HepG2 (cell line): ENCODE data around the gene ASAP2. TPM values are rescaled to one million over a fixed set of nuclear protein-coding genes. Genes with fewer than 3 reads are reported as not detected.

Experiments
- ARHGAP35 ChIP-seq: sonication (generic); formaldehyde crosslinking; IDR thresholded peaks from 2 replicates; pipeline ENCODE4 v1.9.0; 2022; ENCODE audit warnings: mild to moderate bottlenecking, inconsistent platforms, moderate library complexity, missing genetic modification reagents, borderline replicate concordance
- ARNTL ChIP-seq: sonication (generic); formaldehyde crosslinking; IDR thresholded peaks from 2 replicates; pipeline ENCODE4 v1.4.0; 2020; ENCODE audit warnings: mild to moderate bottlenecking, missing genetic modification reagents
- ESRRA ChIP-seq: sonication (generic); formaldehyde crosslinking; IDR thresholded peaks from 2 replicates; pipeline ENCODE4 v1.5.1; 2020; ENCODE audit warnings: mild to moderate bottlenecking, low read depth, missing genetic modification reagents
- FOSL1 ChIP-seq: sonication (generic); formaldehyde crosslinking; IDR thresholded peaks from 2 replicates; pipeline ENCODE4 v1.9.0; 2021; ENCODE audit warnings: missing genetic modification reagents, borderline replicate concordance
- IRF1 ChIP-seq: sonication (generic); formaldehyde crosslinking; IDR thresholded peaks from 2 replicates; pipeline ENCODE4 v1.4.0; 2020; ENCODE audit warnings: low read depth, mild to moderate bottlenecking, missing genetic modification reagents
- NFKBIZ ChIP-seq: IDR thresholded peaks from 2 replicates; pipeline ENCODE4 v1.6.1; 2018; ENCODE audit warnings: missing genetic modification reagents, missing compliant biosample characterization
- RNF2 ChIP-seq: fragments of 450-650 bp; conservative IDR thresholded peaks from 2 replicates; pipeline ENCODE4 v1.6.1; 2016; ENCODE audit warnings: low read depth
- SIX4 ChIP-seq: sonication (generic); formaldehyde crosslinking; IDR thresholded peaks from 2 replicates; pipeline ENCODE4 v1.4.0; 2020; ENCODE audit warnings: missing genetic modification reagents
- SNAPC2 ChIP-seq: sonication (generic); formaldehyde crosslinking; IDR thresholded peaks from 2 replicates; pipeline ENCODE4 v1.8.1; 2022; ENCODE audit warnings: mild to moderate bottlenecking, missing genetic modification reagents
- STAG1 ChIP-seq: sonication (generic); formaldehyde crosslinking; IDR thresholded peaks from 2 replicates; pipeline ENCODE4 v1.4.0; 2020; ENCODE audit warnings: missing genetic modification reagents
- STAT5B ChIP-seq: sonication (generic); formaldehyde crosslinking; IDR thresholded peaks from 2 replicates; pipeline ENCODE4 v1.4.0; 2020; ENCODE audit warnings: missing genetic modification reagents
- TAF1 ChIP-seq: sonication (generic); formaldehyde crosslinking; IDR thresholded peaks from 2 replicates; pipeline ENCODE4 v1.4.0; 2020; ENCODE audit warnings: missing genetic modification reagents
- U2AF2 ChIP-seq: fragments of 200-400 bp; formaldehyde crosslinking; IDR thresholded peaks from 2 replicates; pipeline ENCODE4 v1.6.1; 2017; ENCODE audit warnings: low read depth, mild to moderate bottlenecking, low read length
- ZBTB38 ChIP-seq: sonication (generic); formaldehyde crosslinking; IDR thresholded peaks from 2 replicates; pipeline ENCODE4 v1.5.1; 2020; ENCODE audit warnings: mild to moderate bottlenecking, missing genetic modification reagents
- ZNF232 ChIP-seq: sonication (generic); formaldehyde crosslinking; IDR thresholded peaks from 2 replicates; pipeline ENCODE4 v1.4.0; 2020; ENCODE audit warnings: missing genetic modification reagents, borderline replicate concordance
- ZNF329 ChIP-seq: sonication (generic); formaldehyde crosslinking; IDR thresholded peaks from 2 replicates; pipeline ENCODE4 v1.9.0; 2021; ENCODE audit warnings: low read depth, mild to moderate bottlenecking, missing genetic modification reagents
- ZNF367 ChIP-seq: sonication (generic); formaldehyde crosslinking; IDR thresholded peaks from 2 replicates; pipeline ENCODE4 v1.4.0; 2020; ENCODE audit warnings: missing genetic modification reagents, borderline replicate concordance
- polyA plus RNA-seq, 8 experiments: library from polyadenylated mRNA; depleted of rRNA in 3 of 8; stranded (reverse) in 7 of 8; unstranded in 1 of 8; fragments of >200 nt; fragmentation: Illumina TruSeq in 4 of 8; extraction: Trizol in 4 of 8; gene quantifications; 2 replicates each; pipeline versions ENCODE4 v1.2.1 to v1.2.3, GENCODE V29; 2011 to 2016; ENCODE audit warnings: low read depth in 4 of 8, missing spikeins in 1 of 8, mixed read lengths in 1 of 8; ENCODE audit not compliant: insufficient read depth in 1 of 8
- total RNA-seq, 5 experiments: library from RNA; depleted of rRNA; stranded (reverse); fragments of >200 nt; fragmentation: Illumina TruSeq; extraction: Trizol; gene quantifications; 2 replicates each; pipeline ENCODE4 v1.2.3, GENCODE V29; 2016; ENCODE audit warnings: low read depth in 1 of 5
- TF ChIP-seq, protein P1 (sequence below): sonication (generic); formaldehyde crosslinking; IDR thresholded peaks from 2 replicates; pipeline ENCODE4 v1.8.0; 2022; ENCODE audit warnings: missing genetic modification reagents, low read depth, mild to moderate bottlenecking, borderline replicate concordance
- TF ChIP-seq, protein P2 (sequence below): sonication (generic); formaldehyde crosslinking; conservative IDR thresholded peaks from 2 replicates; pipeline ENCODE4 v1.8.0; 2022; ENCODE audit warnings: missing genetic modification reagents
- TF ChIP-seq, protein P3 (sequence below): IDR thresholded peaks from 2 replicates; pipeline ENCODE4 v1.6.1; 2016; ENCODE audit warnings: missing compliant biosample characterization, missing genetic modification reagents, borderline replicate concordance
- TF ChIP-seq, protein P4 (sequence below): sonication (generic); formaldehyde crosslinking; IDR thresholded peaks from 2 replicates; pipeline ENCODE4 v1.5.1; 2020; ENCODE audit warnings: mild to moderate bottlenecking, missing genetic modification reagents, moderate library complexity

The ASAP2 gene
- total and polyA plus RNA-seq, 2 of the 13 experiments (the other 11 are each of a cell fraction or from before 2014, with no cell fraction given), result 7.3 to 22.3 TPM

- TF ChIP-seq SNAPC2 (no peak), IRF1 (CRISPR knock-in tag) (no peak), SIX4 (CRISPR knock-in tag) (no peak), ZBTB38 (CRISPR knock-in tag) (peak; percentile 83; the same call in 1 of the 2 replicates), U2AF2 (no peak), STAT5B (no peak), ZNF367 (CRISPR knock-in tag) (peak; percentile 14; the same call in 1 of the 2 replicates), TAF1 (CRISPR knock-in tag) (peak; percentile 12; the same call in 1 of the 2 replicates), ARHGAP35 (CRISPR knock-in tag) (no peak), NFKBIZ (CRISPR knock-in tag) (no peak), STAG1 (peak; percentile 75), ARNTL (CRISPR knock-in tag) (no peak), RNF2 (peak; percentile 79), ZNF329 (CRISPR knock-in tag) (no peak), FOSL1 (CRISPR knock-in tag) (no peak), ESRRA (CRISPR knock-in tag) (no peak; the same call in 1 of the 2 replicates), ZNF232 (CRISPR knock-in tag) (no peak)
- TF ChIP-seq, protein P1, sequence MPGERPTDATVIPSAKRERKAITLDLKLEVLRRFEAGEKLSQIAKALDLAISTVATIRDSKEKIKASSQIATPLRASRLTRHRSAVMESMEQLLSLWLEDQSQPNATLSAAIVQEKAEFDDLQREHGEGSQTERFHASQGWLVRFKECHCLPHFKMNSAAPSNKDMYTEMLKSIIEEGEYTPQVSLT (CRISPR knock-in tag), result no peak
- TF ChIP-seq, protein P2, sequence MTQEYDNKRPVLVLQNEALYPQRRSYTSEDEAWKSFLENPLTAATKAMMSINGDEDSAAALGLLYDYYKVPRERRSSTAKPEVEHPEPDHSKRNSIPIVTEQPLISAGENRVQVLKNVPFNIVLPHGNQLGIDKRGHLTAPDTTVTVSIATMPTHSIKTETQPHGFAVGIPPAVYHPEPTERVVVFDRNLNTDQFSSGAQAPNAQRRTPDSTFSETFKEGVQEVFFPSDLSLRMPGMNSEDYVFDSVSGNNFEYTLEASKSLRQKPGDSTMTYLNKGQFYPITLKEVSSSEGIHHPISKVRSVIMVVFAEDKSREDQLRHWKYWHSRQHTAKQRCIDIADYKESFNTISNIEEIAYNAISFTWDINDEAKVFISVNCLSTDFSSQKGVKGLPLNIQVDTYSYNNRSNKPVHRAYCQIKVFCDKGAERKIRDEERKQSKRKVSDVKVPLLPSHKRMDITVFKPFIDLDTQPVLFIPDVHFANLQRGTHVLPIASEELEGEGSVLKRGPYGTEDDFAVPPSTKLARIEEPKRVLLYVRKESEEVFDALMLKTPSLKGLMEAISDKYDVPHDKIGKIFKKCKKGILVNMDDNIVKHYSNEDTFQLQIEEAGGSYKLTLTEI (CRISPR knock-in tag), result no peak
- TF ChIP-seq, protein P3, sequence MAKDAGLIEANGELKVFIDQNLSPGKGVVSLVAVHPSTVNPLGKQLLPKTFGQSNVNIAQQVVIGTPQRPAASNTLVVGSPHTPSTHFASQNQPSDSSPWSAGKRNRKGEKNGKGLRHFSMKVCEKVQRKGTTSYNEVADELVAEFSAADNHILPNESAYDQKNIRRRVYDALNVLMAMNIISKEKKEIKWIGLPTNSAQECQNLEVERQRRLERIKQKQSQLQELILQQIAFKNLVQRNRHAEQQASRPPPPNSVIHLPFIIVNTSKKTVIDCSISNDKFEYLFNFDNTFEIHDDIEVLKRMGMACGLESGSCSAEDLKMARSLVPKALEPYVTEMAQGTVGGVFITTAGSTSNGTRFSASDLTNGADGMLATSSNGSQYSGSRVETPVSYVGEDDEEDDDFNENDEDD (CRISPR knock-in tag), result peak; percentile 72; the same call in 1 of the 2 replicates
- TF ChIP-seq, protein P4, sequence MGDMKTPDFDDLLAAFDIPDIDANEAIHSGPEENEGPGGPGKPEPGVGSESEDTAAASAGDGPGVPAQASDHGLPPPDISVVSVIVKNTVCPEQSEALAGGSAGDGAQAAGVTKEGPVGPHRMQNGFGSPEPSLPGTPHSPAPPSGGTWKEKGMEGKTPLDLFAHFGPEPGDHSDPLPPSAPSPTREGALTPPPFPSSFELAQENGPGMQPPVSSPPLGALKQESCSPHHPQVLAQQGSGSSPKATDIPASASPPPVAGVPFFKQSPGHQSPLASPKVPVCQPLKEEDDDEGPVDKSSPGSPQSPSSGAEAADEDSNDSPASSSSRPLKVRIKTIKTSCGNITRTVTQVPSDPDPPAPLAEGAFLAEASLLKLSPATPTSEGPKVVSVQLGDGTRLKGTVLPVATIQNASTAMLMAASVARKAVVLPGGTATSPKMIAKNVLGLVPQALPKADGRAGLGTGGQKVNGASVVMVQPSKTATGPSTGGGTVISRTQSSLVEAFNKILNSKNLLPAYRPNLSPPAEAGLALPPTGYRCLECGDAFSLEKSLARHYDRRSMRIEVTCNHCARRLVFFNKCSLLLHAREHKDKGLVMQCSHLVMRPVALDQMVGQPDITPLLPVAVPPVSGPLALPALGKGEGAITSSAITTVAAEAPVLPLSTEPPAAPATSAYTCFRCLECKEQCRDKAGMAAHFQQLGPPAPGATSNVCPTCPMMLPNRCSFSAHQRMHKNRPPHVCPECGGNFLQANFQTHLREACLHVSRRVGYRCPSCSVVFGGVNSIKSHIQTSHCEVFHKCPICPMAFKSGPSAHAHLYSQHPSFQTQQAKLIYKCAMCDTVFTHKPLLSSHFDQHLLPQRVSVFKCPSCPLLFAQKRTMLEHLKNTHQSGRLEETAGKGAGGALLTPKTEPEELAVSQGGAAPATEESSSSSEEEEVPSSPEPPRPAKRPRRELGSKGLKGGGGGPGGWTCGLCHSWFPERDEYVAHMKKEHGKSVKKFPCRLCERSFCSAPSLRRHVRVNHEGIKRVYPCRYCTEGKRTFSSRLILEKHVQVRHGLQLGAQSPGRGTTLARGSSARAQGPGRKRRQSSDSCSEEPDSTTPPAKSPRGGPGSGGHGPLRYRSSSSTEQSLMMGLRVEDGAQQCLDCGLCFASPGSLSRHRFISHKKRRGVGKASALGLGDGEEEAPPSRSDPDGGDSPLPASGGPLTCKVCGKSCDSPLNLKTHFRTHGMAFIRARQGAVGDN (CRISPR knock-in tag), result peak; percentile 64
These were observed at the start of gene ASAP2 (continued) for GRCh38 chr2:9205963-9206948.
